WERI-Rb-1 (cell line): ENCODE data around the gene PPP3CA.

Experiments
- DNase-seq: peaks from one replicate; pipeline ENCODE4 v3.0.0-alpha.2; 2020
- H3K27ac ChIP-seq: fragments of 250-450 bp; sonication (Bioruptor Pico); 2 replicates; pipeline ENCODE4 v1.5.1; 2020; ENCODE audit warnings: mild to moderate bottlenecking, moderate library complexity
- H3K27me3 ChIP-seq: fragments of 250-450 bp; sonication (Bioruptor Pico); 2 replicates; pipeline ENCODE4 v1.5.1; 2021; ENCODE audit warnings: mild to moderate bottlenecking, low read depth, moderate library complexity; ENCODE audit not compliant: insufficient read depth, severe bottlenecking
- H3K36me3 ChIP-seq: fragments of 250-450 bp; sonication (Bioruptor Pico); 2 replicates; pipeline ENCODE4 v1.5.1; 2020; ENCODE audit warnings: mild to moderate bottlenecking, moderate library complexity
- H3K4me3 ChIP-seq: 2 replicates; pipeline ENCODE4 v1.5.1; 2011; ENCODE audit warnings: low read depth, mild to moderate bottlenecking, control low read depth, low read length
- H3K9me3 ChIP-seq: fragments of 250-450 bp; sonication (Bioruptor Pico); 2 replicates; pipeline ENCODE4 v1.5.1; 2021; ENCODE audit warnings: mild to moderate bottlenecking, moderate library complexity; ENCODE audit not compliant: severe bottlenecking
- TF ChIP-seq, protein P1 (sequence below): IDR thresholded peaks from 2 replicates; pipeline ENCODE4 v1.5.1; 2011; ENCODE audit warnings: low read depth, mild to moderate bottlenecking, control low read depth, inconsistent platforms, low read length

Gene PPP3CA

DNA sequence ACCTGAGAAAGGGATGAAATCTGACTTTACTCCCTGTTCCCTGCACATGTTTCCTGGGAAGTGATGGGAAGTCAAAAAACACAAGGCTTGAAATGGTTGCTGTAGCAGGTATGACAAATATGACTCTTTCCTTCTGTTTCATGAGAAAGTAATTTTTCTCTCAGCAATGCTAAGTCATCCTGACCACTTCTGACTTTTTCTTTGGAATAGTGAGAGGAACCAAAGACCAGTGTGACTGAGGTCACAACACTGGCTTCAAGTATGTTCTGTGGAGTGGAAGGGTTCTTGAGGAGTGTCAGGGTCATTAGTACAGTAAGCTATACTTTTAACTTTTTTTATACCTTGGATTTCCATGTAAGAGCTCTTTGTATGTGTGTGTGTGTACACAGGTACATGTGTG lies 225.3 kb downstream of the PPP3CA start:
- DNase-seq: no peak
- no peak overlapping the region for H3K27ac ChIP-seq
- no peaks in the 10 kb centered on the region for H3K27me3 ChIP-seq
- H3K36me3 ChIP-seq: no peaks in the 10 kb centered on the region
- TF ChIP-seq, protein P1, sequence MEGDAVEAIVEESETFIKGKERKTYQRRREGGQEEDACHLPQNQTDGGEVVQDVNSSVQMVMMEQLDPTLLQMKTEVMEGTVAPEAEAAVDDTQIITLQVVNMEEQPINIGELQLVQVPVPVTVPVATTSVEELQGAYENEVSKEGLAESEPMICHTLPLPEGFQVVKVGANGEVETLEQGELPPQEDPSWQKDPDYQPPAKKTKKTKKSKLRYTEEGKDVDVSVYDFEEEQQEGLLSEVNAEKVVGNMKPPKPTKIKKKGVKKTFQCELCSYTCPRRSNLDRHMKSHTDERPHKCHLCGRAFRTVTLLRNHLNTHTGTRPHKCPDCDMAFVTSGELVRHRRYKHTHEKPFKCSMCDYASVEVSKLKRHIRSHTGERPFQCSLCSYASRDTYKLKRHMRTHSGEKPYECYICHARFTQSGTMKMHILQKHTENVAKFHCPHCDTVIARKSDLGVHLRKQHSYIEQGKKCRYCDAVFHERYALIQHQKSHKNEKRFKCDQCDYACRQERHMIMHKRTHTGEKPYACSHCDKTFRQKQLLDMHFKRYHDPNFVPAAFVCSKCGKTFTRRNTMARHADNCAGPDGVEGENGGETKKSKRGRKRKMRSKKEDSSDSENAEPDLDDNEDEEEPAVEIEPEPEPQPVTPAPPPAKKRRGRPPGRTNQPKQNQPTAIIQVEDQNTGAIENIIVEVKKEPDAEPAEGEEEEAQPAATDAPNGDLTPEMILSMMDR: no peak
- no peak overlapping the region for H3K4me3 ChIP-seq
- H3K9me3 ChIP-seq: no peaks in the 10 kb centered on the region

DNA sequence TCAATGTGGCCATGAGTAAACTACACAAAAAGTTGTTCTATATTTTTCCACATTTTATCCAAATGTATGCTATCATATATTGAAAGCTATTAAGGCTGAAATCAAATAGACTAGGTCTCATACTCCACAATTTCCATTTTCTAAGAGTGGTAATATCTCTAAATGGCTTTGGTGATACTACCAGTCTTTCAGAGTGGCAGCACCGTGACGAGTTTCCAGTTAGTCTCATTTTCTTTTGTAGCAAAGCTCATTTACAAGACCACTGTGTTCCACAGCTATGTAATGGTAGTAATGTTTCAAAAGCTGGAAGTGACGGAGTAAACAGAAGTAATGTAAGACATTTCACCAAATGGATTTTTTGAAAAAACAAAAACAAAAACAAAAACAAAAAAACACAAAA lies 228.2 kb downstream of the PPP3CA start:
- Histone ChIP-seq H3K27ac (no peak overlapping the region), H3K9me3 (no peaks in the 10 kb centered on the region), H3K4me3 (no peak overlapping the region), H3K27me3 (no peaks in the 10 kb centered on the region), H3K36me3 (no peaks in the 10 kb centered on the region)
- TF ChIP-seq, protein P1: no peak
- no peak for DNase-seq

DNA sequence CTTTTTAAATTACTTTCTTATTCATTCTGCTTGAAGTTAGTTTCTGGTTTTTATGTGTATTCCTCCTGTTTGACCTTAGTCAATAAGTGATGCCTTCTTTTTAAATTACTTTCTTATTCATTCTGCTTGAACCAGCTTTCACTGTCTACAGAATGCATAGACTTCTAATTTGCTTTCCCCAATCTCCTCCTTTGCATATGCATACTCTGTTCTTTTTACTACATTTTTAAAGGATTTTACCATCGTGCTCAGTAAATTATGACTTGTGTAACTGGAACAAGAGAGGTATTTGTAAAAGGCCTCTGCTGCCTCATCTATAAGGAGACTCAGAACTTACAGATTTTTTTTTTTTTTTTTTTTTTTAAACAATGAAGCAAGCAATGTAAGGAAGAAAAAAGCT lies 228.7 kb downstream of the PPP3CA start:
- Histone ChIP-seq H3K36me3 (no peaks in the 10 kb centered on the region), H3K9me3 (no peaks in the 10 kb centered on the region), H3K27ac (no peak overlapping the region), H3K27me3 (no peaks in the 10 kb centered on the region), H3K4me3 (no peak overlapping the region)
- DNase-seq: no peak
- TF ChIP-seq, protein P1: no peak

DNA sequence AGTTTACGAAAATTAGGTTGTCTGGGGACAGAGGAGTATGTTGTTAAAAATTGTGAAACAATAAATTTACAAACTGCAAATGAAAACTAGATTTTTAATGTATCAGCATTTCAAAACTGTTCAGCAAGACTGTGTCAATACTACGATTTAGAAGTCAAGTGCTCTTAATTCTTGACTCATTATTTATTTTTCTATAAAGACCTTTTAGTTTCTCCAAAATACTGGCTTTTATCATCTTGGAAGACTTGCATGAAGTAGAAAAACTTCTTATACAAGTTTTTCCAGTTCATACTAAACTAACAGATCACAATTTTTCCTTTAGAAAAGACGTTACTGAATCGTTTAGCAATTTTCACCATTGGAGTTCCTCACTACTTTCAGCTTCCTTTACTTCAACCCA lies 231.4 kb downstream of the PPP3CA start:
- no peak for DNase-seq
- TF ChIP-seq, protein P1: no peak
- no peaks in the 10 kb centered on the region for H3K9me3 ChIP-seq
- H3K36me3 ChIP-seq: no peaks in the 10 kb centered on the region
- H3K27me3 ChIP-seq: no peaks in the 10 kb centered on the region
- H3K27ac ChIP-seq: no peak overlapping the region
- no peak overlapping the region for H3K4me3 ChIP-seq

DNA sequence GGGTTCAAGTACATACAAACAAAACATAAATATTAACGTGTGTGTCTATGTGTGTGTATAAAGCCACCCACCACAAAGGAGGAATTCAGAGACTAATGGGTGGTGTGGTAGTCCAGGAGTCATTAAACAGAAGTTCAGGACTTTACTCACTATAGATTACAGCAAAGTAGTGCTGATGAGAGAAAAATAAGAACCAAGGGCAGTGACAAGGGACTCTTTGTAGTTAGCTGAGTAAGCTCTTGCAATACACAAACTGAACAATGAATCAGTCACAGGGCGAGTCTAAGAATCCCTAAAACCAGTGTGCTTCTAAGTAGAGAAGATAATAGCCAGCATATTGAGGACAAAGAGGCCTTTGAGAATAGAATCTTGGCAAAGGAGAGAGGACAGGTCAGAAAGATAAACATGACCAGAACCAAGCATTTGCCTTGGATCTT lies 232.4 kb downstream of the PPP3CA start:
- no peak overlapping the region for H3K4me3 ChIP-seq
- TF ChIP-seq, protein P1: no peak
- no peaks in the 10 kb centered on the region for H3K36me3 ChIP-seq
- H3K27me3 ChIP-seq: no peaks in the 10 kb centered on the region
- no peak overlapping the region for H3K27ac ChIP-seq
- H3K9me3 ChIP-seq: no peaks in the 10 kb centered on the region
- no peak for DNase-seq

DNA sequence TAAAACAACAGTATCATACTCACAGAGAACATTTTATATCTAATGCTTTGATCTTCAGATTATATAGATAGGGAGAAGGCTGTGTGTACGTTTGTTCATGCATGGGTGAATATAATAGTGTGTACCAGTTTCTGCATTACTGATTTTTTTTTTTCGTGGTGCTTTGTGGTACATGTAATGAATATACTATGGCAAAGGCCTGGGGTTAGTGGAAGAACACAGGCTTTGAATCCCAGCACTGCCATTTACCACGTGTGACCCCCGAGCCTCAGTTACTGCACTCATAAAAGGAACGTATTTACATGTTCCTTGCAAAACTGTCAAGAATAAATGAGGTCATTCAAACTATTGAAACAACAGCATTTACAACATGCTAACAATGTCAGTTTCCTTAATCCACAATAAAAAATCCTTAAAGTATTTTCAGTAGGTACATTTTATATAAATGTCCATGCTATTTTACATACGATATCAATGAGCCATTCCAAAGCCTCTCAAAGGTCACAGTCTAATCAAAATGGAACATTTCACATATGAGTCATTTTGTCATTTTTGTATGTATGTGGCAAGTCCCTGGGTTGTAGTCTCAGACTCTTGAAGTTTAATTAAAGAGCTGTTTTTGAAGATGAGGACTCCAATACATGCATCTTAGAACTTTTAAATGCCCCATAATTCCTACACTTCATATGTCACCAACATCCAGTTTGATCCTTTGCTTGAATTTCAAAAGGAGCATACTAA lies 242.8 kb downstream of the PPP3CA start:
- H3K9me3 ChIP-seq: no peaks in the 10 kb centered on the region
- no peak for DNase-seq
- H3K36me3 ChIP-seq: peaks cover 12% of the 10 kb centered on the region
- H3K27ac ChIP-seq: no peak overlapping the region
- TF ChIP-seq, protein P1: no peak
- H3K4me3 ChIP-seq: no peak overlapping the region
- no peaks in the 10 kb centered on the region for H3K27me3 ChIP-seq
